HL-60/S4 (cell line): ENCODE results near the gene SPATA18.

Experiments used
- in situ Hi-C: fragments of 300-500 bp; cut with MboI; formaldehyde crosslinking; loops from 2 replicates; pipeline ENCODE4 v1.14.3; 2022; ENCODE audit warnings: low sequenced_read_pairs

Gene SPATA18

GRCh38 chr4:52051213-52051614 is at the start of gene SPATA18:
Gene SPATA18 (plus strand): TSS chr4:52051304. CDS start chr4:52051705, 401 bp downstream.
- in situ Hi-C loops: no loop called here

- in situ Hi-C loops: no loop called here
These were observed 49.5 kb upstream of the SPATA18 start for GRCh38 chr4:52001616-52002015.

GRCh38 chr4:52004414-52004813 is 46.7 kb upstream of the SPATA18 start:
- in situ Hi-C loops: no loop called here

- in situ Hi-C loops: no loop called here
These were observed 45.4 kb upstream of the SPATA18 start for GRCh38 chr4:52005604-52006273.

GRCh38 chr4:52006887-52007286 is 44.2 kb upstream of the SPATA18 start:
- in situ Hi-C loops: no loop called here

GRCh38 chr4:52010986-52011385 is 40.1 kb upstream of the SPATA18 start:
- in situ Hi-C loops: no loop called here

- in situ Hi-C loops: no loop called here
These were observed 38.5 kb upstream of the SPATA18 start for GRCh38 chr4:52012651-52013050.

- in situ Hi-C loops: no loop called here
These were observed 36.2 kb upstream of the SPATA18 start for GRCh38 chr4:52014903-52015302.

- in situ Hi-C loops: no loop called here
These were observed 35.7 kb upstream of the SPATA18 start for GRCh38 chr4:52015366-52015765.

- in situ Hi-C loops: no loop called here
These were observed 34.1 kb upstream of the SPATA18 start for GRCh38 chr4:52016981-52017380.

- in situ Hi-C loops: no loop called here
These were observed 33.3 kb upstream of the SPATA18 start for GRCh38 chr4:52017814-52018213.

GRCh38 chr4:52019936-52020657 is 31.0 kb upstream of the SPATA18 start, which contains the start of gene LRRC66:
Gene LRRC66 (minus strand): TSS chr4:52020363. CDS start chr4:52017613, 2,750 bp downstream.
- in situ Hi-C loops: no loop called here

GRCh38 chr4:52028970-52029369 is 22.1 kb upstream of the SPATA18 start:
- in situ Hi-C loops: no loop called here

- in situ Hi-C loops: no loop called here
These were observed 19.1 kb upstream of the SPATA18 start for GRCh38 chr4:52032005-52032404.

- in situ Hi-C loops: no loop called here
These were observed 15.9 kb upstream of the SPATA18 start for GRCh38 chr4:52035190-52035589.

GRCh38 chr4:52036886-52037530 is 14.1 kb upstream of the SPATA18 start:
- in situ Hi-C loops: no loop called here

- in situ Hi-C loops: no loop called here
These were observed 13.4 kb upstream of the SPATA18 start for GRCh38 chr4:52037689-52038102.

GRCh38 chr4:52038103-52038912 is 12.8 kb upstream of the SPATA18 start, which contains the start of gene SGCB:
Gene SGCB (minus strand): TSS chr4:52038299. CDS start chr4:52038259, 40 bp downstream.
- in situ Hi-C loops: no loop called here

GRCh38 chr4:52045028-52045427 is 6.1 kb upstream of the SPATA18 start:
- in situ Hi-C loops: no loop called here

GRCh38 chr4:52049266-52049665 is 1.8 kb upstream of the SPATA18 start:
- in situ Hi-C loops: no loop called here
